Measurements from ENCODE around the gene DRD4. TPM values are rescaled to one million over a fixed set of nuclear protein-coding genes. Genes with fewer than 3 reads are reported as not detected.

The DRD4 gene
- total RNA-seq, 1 donor, result 0.10 TPM

DNA sequence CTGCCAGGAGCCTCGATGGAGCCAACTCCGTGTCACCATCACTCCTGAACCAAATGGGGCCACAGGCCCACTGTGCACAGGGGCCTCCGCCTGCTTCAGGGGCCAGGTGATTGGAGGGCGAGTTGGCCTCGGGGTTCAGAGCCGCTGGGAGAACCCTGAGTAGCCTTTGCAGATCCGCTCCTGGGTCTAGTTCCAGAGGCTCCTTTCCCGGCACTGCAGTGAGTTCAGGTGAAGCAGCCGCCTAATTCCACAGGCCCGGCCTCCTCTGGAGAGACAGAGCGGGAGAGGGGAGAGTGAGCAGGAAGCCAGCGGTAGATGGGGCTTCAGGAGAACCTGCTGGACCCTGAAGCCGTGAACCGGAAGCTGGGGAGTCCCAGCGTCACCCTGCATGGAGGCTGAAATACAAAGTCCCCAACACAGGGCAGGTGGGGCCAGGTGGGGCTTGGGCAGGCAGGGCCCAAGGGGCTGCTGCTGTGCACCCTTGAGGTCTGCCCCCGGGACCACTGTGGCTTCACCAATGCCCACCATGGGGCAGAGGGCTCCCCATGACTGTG, 22.5 kb downstream of the DRD4 start:
- Histone ChIP-seq H3K4me3 (ENCODE audit: low read length) (no peak overlapping the region), H3K4me1 (ENCODE audit: insufficient read depth, low read length) (no peaks in the 10 kb centered on the region), H3K27me3 (ENCODE audit: insufficient read depth, low read length) (no peaks in the 10 kb centered on the region), H3K9me3 (ENCODE audit: low read depth, low read length) (no peaks in the 10 kb centered on the region)

DNA sequence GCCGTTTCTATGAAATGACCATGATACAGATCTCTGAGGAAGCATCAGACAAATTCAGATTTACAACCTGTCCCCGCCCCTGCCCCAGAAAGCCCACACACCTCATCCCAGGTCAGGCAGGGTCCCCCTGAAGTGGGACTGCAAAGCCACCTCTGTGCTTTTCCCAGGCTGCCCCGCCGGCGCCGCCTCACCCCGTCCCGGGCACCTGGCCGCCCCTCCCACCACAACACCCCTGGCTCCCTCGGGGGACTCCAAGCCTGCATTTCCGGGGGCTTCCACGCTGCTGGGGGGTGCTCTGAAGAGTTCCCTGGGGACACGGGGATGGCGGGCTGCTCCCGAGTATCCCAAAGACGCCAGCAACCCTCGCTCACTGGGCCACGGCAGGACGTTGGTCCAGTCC, 23.2 kb downstream of the DRD4 start:
- Histone ChIP-seq H3K27me3 (ENCODE audit: insufficient read depth, low read length) (no peaks in the 10 kb centered on the region), H3K9me3 (ENCODE audit: low read depth, low read length) (no peaks in the 10 kb centered on the region), H3K4me3 (ENCODE audit: low read length) (no peak overlapping the region), H3K4me1 (ENCODE audit: insufficient read depth, low read length) (no peaks in the 10 kb centered on the region)

DNA sequence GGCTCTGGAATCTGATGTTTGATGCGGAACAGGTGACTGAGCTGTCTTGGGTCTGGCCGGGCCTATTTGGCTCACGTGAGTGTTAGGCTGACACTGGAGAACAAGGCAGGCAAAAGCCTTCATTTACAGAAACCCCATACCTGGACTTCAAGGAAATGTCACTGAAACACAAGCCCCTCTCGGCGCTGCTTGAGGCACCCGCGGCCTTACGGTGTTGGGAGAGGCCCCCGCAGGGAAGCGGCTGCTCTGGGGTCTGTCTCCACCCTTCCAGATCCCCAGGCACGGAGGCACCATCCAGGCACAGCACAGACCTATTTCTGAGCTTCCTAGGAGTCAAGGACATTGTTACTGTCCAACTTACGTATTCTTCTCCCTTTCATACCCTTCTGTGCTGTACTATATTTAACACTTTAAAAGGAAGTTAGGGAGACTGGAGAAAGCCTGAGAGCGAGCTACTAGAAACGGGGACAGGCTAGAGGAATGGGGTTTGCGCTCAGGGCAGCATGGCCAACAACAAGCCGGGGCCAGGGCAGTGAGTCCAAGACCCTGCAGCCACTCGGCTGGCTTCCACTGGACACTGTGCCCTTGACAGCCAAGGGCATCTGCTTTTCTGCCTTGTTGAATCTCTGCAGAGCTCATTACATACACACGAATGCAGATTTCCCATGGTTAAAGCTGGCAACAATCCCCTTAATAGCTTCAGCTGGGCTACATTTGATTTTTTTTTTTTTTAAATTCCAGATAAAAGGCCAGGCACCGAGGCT, 23.8 kb downstream of the DRD4 start:
- H3K27me3 ChIP-seq (ENCODE audit: insufficient read depth, low read length), result no peaks in the 10 kb centered on the region
- H3K4me3 ChIP-seq (ENCODE audit: low read length), result no peak overlapping the region
- H3K4me1 ChIP-seq (ENCODE audit: insufficient read depth, low read length), result no peaks in the 10 kb centered on the region
- H3K9me3 ChIP-seq (ENCODE audit: low read depth, low read length), result no peaks in the 10 kb centered on the region

DNA sequence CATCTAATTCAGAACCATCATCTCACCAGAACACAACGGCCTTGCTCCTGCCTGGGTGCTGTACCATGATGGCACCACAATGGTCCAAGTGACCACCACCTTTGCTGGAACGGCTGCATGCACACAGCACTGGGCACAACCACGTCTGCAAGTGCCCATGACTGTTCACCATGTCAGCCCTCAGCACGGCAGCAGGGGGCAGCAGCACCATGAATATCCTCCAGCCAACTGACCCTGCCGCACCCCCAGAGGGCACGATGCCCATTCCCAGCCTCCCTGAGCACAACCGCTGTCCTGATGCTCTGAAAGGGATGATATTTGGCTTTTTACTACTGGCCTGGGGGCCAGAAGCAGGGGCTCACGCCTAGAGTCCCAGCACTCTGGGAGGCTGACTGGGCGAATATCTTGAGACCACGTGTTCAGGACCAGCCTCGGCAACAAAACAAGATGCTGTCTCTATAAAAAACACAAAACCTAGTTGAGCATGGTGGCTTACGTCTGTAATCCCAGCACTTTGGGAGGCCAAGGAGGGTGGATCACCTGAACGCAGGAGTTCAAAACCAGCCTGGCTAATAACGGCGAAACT, 25.7 kb downstream of the DRD4 start:
- Histone ChIP-seq H3K9me3 (ENCODE audit: low read depth, low read length) (no peaks in the 10 kb centered on the region), H3K4me3 (ENCODE audit: low read length) (no peak overlapping the region), H3K4me1 (ENCODE audit: insufficient read depth, low read length) (no peaks in the 10 kb centered on the region), H3K27me3 (ENCODE audit: insufficient read depth, low read length) (no peaks in the 10 kb centered on the region)

DNA sequence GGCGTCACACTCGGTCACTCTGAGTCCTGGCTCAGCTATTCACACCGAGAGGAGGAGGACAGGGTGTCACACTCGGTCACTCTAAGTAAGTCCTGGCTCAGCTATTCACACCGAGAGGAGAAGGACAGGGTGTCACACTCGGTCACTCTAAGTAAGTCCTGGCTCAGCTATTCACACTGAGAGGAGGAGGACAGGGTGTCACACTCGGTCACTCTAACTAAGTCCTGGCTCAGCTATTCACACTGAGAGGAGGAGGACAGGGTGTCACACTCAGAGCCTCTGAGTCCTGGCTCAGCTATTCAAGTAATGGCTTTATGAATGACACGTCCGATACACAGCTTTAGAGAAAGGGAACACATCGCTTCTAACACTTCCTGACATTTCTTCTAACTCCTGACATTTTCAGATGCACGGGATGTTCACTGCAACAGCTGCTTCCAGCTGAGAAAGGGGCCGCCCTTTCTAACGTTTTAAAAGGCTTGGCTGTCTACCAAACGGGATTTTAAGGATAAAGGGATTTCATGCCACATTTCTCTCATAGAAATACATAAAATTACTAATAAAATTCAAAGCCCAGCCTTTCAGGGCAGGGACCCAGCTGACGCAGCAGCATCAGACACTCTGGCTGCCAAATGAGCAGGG, 28.1 kb downstream of the DRD4 start:
- H3K9me3 ChIP-seq (ENCODE audit: low read depth, low read length), result no peaks in the 10 kb centered on the region
- no peaks in the 10 kb centered on the region for H3K4me1 ChIP-seq (ENCODE audit: insufficient read depth, low read length)
- no peak overlapping the region for H3K4me3 ChIP-seq (ENCODE audit: low read length)

DNA sequence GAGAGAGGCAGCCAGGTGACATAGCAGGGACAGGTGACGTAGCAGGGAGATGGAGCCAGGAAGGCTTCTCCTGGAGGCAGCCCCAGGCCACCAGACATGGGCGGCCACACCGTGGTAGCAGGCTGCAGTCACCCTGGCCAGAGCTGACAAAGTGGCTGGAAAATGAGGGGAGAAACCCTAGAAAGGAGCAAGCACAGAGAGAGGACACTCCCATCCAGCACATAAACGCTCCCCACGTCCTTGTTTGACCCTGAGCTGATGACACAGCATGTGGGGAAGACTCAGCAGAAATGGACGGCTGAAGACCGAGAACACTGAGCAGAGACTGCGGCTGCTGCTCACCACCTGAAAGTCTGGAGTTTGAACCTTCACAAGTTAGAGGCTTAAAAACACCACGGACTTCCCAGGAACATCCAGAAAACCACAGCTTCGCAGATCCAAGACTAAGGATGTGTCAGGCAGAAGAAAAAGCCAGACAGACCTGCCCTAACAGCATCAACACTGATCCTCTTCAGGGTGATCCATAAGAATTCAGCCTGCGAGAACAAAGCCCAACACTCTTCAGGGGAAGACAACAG, 28.7 kb downstream of the DRD4 start:
- Histone ChIP-seq H3K4me3 (ENCODE audit: low read length) (no peak overlapping the region), H3K27me3 (ENCODE audit: insufficient read depth, low read length) (no peaks in the 10 kb centered on the region), H3K4me1 (ENCODE audit: insufficient read depth, low read length) (no peaks in the 10 kb centered on the region), H3K9me3 (ENCODE audit: low read depth, low read length) (no peaks in the 10 kb centered on the region)

More for the DNA sequence above, 28.1 kb downstream of the DRD4 start:
- H3K27me3 ChIP-seq (ENCODE audit: insufficient read depth, low read length), result no peaks in the 10 kb centered on the region

DNA sequence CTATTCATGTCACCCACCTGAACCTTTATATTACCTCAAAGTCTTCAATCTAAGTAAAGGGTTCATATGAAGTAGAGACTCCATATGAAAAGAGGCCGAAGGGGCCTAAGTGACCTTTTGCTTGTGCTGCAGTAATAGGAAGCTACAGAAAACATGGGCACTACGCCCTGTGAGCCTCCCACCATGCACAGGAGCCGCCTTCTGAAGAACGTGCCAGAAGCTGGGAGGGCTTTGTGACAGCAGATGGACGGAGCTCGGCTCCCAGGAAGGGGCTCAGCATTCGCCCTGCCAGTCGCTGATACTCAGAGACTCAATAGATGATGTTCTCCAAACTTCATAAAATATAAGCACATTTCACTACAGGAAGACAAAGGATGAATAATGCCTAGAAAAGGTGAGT, 36.8 kb downstream of the DRD4 start:
- Histone ChIP-seq H3K27me3 (ENCODE audit: insufficient read depth, low read length) (no peaks in the 10 kb centered on the region), H3K4me3 (ENCODE audit: low read length) (no peak overlapping the region), H3K4me1 (ENCODE audit: insufficient read depth, low read length) (no peaks in the 10 kb centered on the region), H3K9me3 (ENCODE audit: low read depth, low read length) (no peaks in the 10 kb centered on the region)

DNA sequence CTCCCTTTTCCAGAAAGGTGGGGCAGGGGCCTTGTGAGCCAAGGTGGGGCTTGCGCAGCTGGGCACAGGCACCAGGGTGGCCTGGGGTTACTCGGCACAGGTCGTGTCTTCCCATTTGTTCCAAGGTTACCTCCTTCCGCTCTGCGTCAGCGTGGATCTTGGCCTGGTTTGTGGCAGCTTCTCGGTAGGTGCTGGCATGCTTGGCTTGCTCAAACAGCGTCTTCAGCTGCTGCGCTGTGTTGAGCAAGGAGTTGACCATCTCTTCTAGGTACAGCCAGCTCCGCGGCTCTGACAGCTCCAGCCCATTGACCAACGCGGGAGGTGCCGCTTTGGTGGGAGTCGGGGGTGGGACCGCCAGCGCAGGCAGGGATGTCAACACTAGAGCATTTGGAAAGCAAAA, 37.3 kb downstream of the DRD4 start:
- H3K4me1 ChIP-seq (ENCODE audit: insufficient read depth, low read length), result no peaks in the 10 kb centered on the region
- H3K4me3 ChIP-seq (ENCODE audit: low read length), result no peak overlapping the region
- H3K27me3 ChIP-seq (ENCODE audit: insufficient read depth, low read length), result no peaks in the 10 kb centered on the region
- H3K9me3 ChIP-seq (ENCODE audit: low read depth, low read length), result no peaks in the 10 kb centered on the region

DNA sequence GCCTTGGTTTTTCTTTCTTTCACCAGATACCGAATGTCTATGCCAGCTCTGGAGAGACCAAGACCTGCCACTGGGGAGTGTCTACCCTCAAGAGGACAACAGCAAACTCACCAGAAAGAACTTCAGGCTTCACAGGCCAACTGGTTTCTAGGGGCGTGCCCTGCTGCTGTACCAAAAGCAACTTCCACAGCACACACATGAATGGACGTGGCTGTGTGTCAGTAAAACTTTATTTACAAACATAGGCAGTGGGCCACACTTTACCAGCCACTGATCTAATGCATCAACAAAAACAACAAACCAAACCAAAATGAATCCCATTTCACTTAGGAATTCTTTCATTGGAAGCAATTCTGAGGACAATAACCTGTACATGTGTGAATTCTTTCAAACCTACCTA, 41.2 kb downstream of the DRD4 start:
- Histone ChIP-seq H3K4me1 (ENCODE audit: insufficient read depth, low read length) (no peaks in the 10 kb centered on the region), H3K27me3 (ENCODE audit: insufficient read depth, low read length) (no peaks in the 10 kb centered on the region), H3K4me3 (ENCODE audit: low read length) (no peak overlapping the region), H3K9me3 (ENCODE audit: low read depth, low read length) (no peaks in the 10 kb centered on the region)

DNA sequence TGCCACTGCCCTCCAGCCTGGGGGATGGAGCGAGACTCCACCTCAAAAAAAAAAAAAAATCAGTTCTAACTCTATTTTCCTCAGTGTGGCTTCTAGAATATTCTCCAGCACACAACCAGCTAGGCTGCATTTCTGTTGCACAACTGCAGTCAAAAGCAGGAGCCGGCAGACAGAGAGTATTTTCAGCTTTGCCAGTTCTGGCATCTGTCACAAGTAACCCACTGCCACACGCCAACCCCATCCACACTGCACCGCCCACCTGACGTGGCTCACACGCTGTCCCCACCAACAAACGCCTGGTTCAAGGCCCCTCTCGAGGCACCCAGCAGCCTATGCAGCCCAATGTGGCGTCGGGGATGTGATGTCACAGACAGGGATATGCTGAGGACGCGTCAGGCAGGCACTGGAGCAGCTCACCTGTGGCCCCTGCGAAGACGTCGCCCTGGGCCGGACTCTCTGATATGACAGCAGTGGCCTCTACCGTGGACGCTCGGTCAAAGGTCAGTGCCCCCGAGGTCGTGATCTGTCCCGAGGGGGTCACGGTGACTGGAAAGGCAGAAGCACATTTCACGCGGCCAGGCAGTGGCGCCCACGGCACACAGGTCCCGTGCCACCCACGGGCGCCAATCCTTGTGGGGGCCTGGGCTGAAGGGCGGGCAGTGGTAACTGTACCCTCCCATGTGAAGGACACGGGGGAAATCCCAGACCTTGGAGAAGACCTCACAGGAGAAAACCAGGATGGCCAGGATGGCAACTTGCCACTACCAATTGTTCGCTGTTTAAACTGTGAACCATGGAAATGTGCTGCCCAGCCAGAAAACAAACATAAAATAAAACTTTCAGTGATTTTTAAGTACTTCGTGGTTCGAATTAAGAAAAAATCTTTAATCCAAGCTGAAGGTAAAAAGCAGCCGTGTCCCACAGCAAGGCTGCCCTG, 42.5 kb downstream of the DRD4 start:
- no peaks in the 10 kb centered on the region for H3K9me3 ChIP-seq (ENCODE audit: low read depth, low read length)
- no peaks in the 10 kb centered on the region for H3K27me3 ChIP-seq (ENCODE audit: insufficient read depth, low read length)
- no peaks in the 10 kb centered on the region for H3K4me1 ChIP-seq (ENCODE audit: insufficient read depth, low read length)
- H3K4me3 ChIP-seq (ENCODE audit: low read length), result no peak overlapping the region

GRCh38 chr11:680476-680875, 43.4 kb downstream of the DRD4 start:
- H3K9me3 ChIP-seq (ENCODE audit: low read depth, low read length), result no peaks in the 10 kb centered on the region
- H3K4me3 ChIP-seq (ENCODE audit: low read length), result no peak overlapping the region
- H3K27me3 ChIP-seq (ENCODE audit: insufficient read depth, low read length), result no peaks in the 10 kb centered on the region
- H3K4me1 ChIP-seq (ENCODE audit: insufficient read depth, low read length), result no peaks in the 10 kb centered on the region

DNA sequence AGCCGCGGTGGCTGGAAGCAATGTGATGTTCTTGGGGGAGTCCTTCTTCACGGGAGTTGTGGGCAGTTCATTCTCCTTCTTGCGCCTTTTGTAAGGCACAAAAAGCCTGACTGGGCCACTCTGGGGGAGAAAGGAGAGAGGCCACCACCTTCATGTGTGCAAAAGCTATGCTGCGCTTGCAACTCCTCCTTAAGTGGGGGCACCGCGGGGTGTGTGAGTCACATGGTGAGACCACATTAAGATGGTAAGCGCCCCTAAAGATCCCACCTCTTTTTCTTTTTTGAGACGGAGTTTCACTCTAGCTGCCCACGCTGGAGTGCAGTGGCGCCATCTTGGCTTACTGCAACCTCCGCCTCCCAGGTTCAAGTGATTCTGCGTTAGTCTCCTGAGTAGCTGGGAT, 43.9 kb downstream of the DRD4 start:
- no peak overlapping the region for H3K4me3 ChIP-seq (ENCODE audit: low read length)

DNA sequence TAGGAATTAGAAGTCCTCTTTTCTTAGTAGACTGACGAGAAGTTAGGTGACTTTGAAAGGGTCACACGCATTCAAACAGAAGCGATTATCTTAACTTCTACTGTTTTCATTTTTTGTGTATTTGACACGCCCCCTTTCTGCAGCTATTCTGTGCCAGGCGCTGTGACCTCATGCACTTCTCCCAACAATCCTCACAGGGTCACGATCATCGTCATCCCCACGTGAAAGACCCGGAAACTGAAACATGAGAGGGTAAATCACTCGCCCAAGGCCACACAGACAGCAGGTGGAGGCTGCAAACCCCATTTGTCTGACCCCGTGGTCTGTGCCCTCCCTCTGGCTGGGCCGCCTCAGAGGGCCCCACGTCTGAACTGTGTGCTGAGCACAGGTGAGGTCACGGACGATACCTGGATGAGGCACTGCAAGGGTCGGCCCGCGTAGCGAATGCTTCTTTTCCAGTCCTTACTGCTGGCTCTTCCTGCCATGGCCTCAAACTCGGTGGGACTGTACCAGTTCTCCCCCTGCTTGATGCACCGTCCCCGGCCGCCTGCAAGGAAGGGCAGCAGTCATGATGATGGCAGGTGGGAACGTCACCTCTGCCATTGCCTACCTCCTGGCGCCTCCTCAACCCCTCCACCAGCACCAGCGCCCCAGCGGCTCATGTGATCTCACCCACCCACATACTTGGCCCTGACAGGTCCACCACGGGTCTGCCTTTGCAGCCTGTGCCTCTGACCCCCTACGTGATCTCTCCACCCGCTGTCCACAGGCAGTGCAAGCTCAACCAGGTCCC, 49.6 kb downstream of the DRD4 start:
- no peak overlapping the region for H3K4me3 ChIP-seq (ENCODE audit: low read length)
- H3K4me1 ChIP-seq (ENCODE audit: insufficient read depth, low read length), result peaks cover 11% of the 10 kb centered on the region
- H3K27me3 ChIP-seq (ENCODE audit: insufficient read depth, low read length), result no peaks in the 10 kb centered on the region
- H3K9me3 ChIP-seq (ENCODE audit: low read depth, low read length), result no peaks in the 10 kb centered on the region

More for the DNA sequence above, 43.9 kb downstream of the DRD4 start:
- Histone ChIP-seq H3K9me3 (ENCODE audit: low read depth, low read length) (no peaks in the 10 kb centered on the region), H3K27me3 (ENCODE audit: insufficient read depth, low read length) (no peaks in the 10 kb centered on the region), H3K4me1 (ENCODE audit: insufficient read depth, low read length) (no peaks in the 10 kb centered on the region)

- H3K27me3 ChIP-seq (ENCODE audit: insufficient read depth, low read length), result no peaks in the 10 kb centered on the region
- no peak overlapping the region for H3K4me3 ChIP-seq (ENCODE audit: low read length)
- H3K9me3 ChIP-seq (ENCODE audit: low read depth, low read length), result no peaks in the 10 kb centered on the region
- H3K4me1 ChIP-seq (ENCODE audit: insufficient read depth, low read length), result peaks cover 18% of the 10 kb centered on the region
Observed at GRCh38 chr11:687751-688150, 50.7 kb downstream of the DRD4 start.

All from mononuclear cell (primary cell).